ENCODE measurements around the gene MTF1.
"Not testable (repeated sequence)": the region's sequence is repeated elsewhere in the genome, so short reads cannot be mapped to it uniquely, and the experiment has no call there.

MTF1 gene

GRCh38 chr1:37859507-37860345 is at the start of gene MTF1:
TSS of gene MTF1 (minus strand) at chr1:37859592. CDS start at chr1:37857658, 1,934 bp downstream.
- DNase-seq: peak; percentile 88

- DNase-seq: not testable (repeated sequence)
Measured at GRCh38 chr1:37908531-37908930, 49.1 kb upstream of the MTF1 start.

GRCh38 chr1:37907416-37908125 is 48.2 kb upstream of the MTF1 start:
- DNase-seq: not testable (repeated sequence)

GRCh38 chr1:37906591-37906990 is 47.2 kb upstream of the MTF1 start:
- DNase-seq: not testable (repeated sequence)

- DNase-seq: no peak
Measured at GRCh38 chr1:37905727-37906126, 46.3 kb upstream of the MTF1 start.

- DNase-seq: not testable (repeated sequence)
Measured at GRCh38 chr1:37903921-37904320, 44.5 kb upstream of the MTF1 start.

GRCh38 chr1:37902983-37903382 is 43.6 kb upstream of the MTF1 start:
- DNase-seq: no peak

- no peak for DNase-seq
Measured at GRCh38 chr1:37901893-37902225, 42.5 kb upstream of the MTF1 start.

GRCh38 chr1:37901191-37901892 is 42.0 kb upstream of the MTF1 start:
- DNase-seq: no peak

- not testable (repeated sequence) for DNase-seq
Measured at GRCh38 chr1:37897563-37897962, 38.2 kb upstream of the MTF1 start.

- no peak for DNase-seq
Measured at GRCh38 chr1:37893673-37894072, 34.3 kb upstream of the MTF1 start.

GRCh38 chr1:37892151-37893047 is 33.0 kb upstream of the MTF1 start:
- DNase-seq: no peak

GRCh38 chr1:37890378-37891014 is 31.1 kb upstream of the MTF1 start:
- peak; percentile 12 for DNase-seq

- DNase-seq: no peak
Measured at GRCh38 chr1:37888022-37888700, 28.8 kb upstream of the MTF1 start.

- DNase-seq: no peak
Measured at GRCh38 chr1:37884145-37884544, 24.8 kb upstream of the MTF1 start.

- no peak for DNase-seq
Measured at GRCh38 chr1:37883671-37884070, 24.3 kb upstream of the MTF1 start.

GRCh38 chr1:37879865-37880264 is 20.5 kb upstream of the MTF1 start:
- DNase-seq: no peak

GRCh38 chr1:37878071-37878470 is 18.7 kb upstream of the MTF1 start:
- no peak for DNase-seq

GRCh38 chr1:37875833-37876232 is 16.4 kb upstream of the MTF1 start:
- no peak for DNase-seq

GRCh38 chr1:37872692-37873091 is 13.3 kb upstream of the MTF1 start:
- DNase-seq: no peak

GRCh38 chr1:37868466-37868865 is 9.1 kb upstream of the MTF1 start:
- DNase-seq: no peak

- no peak for DNase-seq
Measured at GRCh38 chr1:37867784-37868183, 8.4 kb upstream of the MTF1 start.

Measured in SHP77 treated with DMSO at 0.1 percent for 48 hours (cell line).